ENCODE results near the gene DISP1. TPM values are rescaled to one million over a fixed set of nuclear protein-coding genes. Genes with fewer than 3 reads are reported as not detected.

DISP1 gene
- total RNA-seq, 1 donor from 2014 or later, result 31.1 TPM

Other genes with a start within 250 kb of the DISP1 start
- 9.7 TPM for gene TAF1A, start 225.1 kb upstream of the DISP1 start, total RNA-seq
- gene MIA3, start 196.9 kb upstream of the DISP1 start, total RNA-seq, result 66.0 TPM
- gene AIDA, start 102.5 kb upstream of the DISP1 start, total RNA-seq, result 92.5 TPM
- 50.2 TPM for gene BROX, start 102.5 kb upstream of the DISP1 start, total RNA-seq
- gene FAM177B, start 77.8 kb upstream of the DISP1 start, total RNA-seq, result 0.56 TPM